ENCODE data around the gene NMD3.

Gene NMD3

DNA sequence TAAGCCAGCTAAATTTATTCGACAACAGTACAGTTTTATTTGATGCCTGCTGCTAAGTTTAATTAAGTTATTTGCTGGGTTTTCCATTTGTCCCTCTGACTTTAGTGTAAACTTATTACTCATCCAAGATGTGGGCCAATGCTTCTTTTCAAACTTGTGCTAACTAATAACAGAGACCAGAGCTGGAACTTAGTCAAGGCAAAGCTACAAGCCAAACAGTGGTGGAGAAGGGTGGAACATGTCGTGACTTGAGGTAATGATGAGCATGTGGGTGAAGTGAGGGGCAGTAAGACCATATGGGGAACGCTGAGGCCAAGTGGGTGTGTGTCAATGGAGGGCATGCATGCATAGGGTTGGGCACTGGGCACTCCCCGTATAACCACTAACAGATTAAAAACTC lies 63.9 kb downstream of the NMD3 start:
- Histone ChIP-seq H3K4me1 (ENCODE audit: insufficient read depth, low read length) (no peaks in the 10 kb centered on the region), H3K9ac (ENCODE audit: low read depth, low read length) (no peak overlapping the region), H3K4me2 (ENCODE audit: insufficient read depth, low read length) (no peak overlapping the region), H4K20me1 (ENCODE audit: insufficient read depth, low read length) (no peaks in the 10 kb centered on the region), H2AFZ (ENCODE audit: low read depth, low read length) (no peak overlapping the region), H3K27ac (ENCODE audit: low read length) (no peak overlapping the region), H3K79me2 (ENCODE audit: insufficient read depth, low read length) (no peaks in the 10 kb centered on the region), H3K27me3 (ENCODE audit: insufficient read depth, low read length, poor library complexity) (no peaks in the 10 kb centered on the region), H3K4me3 (ENCODE audit: low read depth in 1 of 2, low read length in 2 of 2) (no peak overlapping the region), H3K9me3 (ENCODE audit: insufficient read depth, low read length, severe bottlenecking) (no peaks in the 10 kb centered on the region), H3K36me3 (ENCODE audit: insufficient read depth, low read length) (no peaks in the 10 kb centered on the region)
- DNase-seq (no peak), ATAC-seq (ENCODE audit: insufficient read depth, low read depth) (no peak)
- TF ChIP-seq EZH2 (IDR thresholded peaks at IDR 0.05; ENCODE audit: borderline replicate concordance, low read depth, low read length, severe bottlenecking) = no peak
- TF ChIP-seq, protein P1, sequence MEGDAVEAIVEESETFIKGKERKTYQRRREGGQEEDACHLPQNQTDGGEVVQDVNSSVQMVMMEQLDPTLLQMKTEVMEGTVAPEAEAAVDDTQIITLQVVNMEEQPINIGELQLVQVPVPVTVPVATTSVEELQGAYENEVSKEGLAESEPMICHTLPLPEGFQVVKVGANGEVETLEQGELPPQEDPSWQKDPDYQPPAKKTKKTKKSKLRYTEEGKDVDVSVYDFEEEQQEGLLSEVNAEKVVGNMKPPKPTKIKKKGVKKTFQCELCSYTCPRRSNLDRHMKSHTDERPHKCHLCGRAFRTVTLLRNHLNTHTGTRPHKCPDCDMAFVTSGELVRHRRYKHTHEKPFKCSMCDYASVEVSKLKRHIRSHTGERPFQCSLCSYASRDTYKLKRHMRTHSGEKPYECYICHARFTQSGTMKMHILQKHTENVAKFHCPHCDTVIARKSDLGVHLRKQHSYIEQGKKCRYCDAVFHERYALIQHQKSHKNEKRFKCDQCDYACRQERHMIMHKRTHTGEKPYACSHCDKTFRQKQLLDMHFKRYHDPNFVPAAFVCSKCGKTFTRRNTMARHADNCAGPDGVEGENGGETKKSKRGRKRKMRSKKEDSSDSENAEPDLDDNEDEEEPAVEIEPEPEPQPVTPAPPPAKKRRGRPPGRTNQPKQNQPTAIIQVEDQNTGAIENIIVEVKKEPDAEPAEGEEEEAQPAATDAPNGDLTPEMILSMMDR (IDR thresholded peaks at IDR 0.05; ENCODE audit: borderline replicate concordance, extremely low read depth, low read length, poor library complexity, severe bottlenecking) = no peak

DNA sequence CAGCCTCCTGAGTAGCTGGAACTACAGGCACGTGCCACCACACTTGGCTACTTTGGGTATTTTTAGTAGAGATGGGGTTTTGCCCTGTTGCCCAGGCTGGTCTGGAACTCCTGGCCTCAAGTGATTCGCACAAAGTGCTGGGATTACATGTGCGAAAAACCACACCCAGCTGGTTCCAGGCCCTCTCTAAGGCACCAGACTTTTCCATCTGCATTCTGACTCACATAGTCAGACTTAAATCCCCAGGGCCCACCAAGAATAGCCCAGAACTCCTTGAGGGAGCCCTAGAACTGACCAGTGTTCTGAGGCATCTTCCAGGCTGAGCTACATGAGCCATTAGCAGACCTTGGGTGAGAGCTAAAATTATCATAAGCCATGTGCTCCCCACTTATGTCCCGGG lies 68.1 kb downstream of the NMD3 start:
- DNase-seq = no peak
- no peak for TF ChIP-seq EZH2 (IDR thresholded peaks at IDR 0.05; ENCODE audit: borderline replicate concordance, low read depth, low read length, severe bottlenecking)
- TF ChIP-seq, protein P1 (IDR thresholded peaks at IDR 0.05; ENCODE audit: borderline replicate concordance, extremely low read depth, low read length, poor library complexity, severe bottlenecking) = no peak

DNA sequence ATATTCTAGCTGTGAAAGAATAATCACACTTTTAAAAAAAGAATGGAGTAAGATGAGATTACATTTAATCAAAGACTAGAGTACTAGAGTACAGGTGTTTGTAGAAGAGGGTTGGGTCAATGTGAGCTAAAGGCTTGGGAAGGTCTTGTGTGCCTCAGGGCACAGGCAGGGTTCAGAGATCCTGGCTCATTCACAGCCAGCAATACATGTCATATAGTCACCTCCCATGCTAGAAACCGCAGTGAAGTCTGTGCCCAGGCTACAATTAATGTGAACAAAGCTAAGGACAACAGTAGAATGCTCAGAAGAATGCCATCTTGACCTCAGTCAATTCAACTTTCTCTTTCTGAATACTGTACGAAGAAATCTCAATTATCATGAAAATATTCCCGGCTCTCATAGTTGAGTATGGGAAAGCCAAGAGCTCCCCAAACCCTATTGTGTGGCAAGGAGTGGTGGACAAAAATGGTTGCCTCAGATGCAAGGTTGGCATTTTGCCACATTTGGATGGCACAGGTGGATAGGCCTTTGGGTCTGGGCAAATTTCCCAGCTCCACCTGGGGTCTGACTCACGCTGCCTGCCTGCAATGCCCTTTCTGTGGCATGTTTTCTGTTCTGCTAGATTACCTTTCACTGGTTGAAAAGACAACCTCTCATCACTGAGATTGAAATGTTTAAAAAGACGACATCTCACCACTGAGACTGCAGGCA lies 70.2 kb downstream of the NMD3 start:
- Histone ChIP-seq H3K4me2 (ENCODE audit: insufficient read depth, low read length) (no peak overlapping the region), H3K27ac (ENCODE audit: low read length) (no peak overlapping the region), H3K9ac (ENCODE audit: low read depth, low read length) (no peak overlapping the region), H3K4me1 (ENCODE audit: insufficient read depth, low read length) (no peaks in the 10 kb centered on the region), H2AFZ (ENCODE audit: low read depth, low read length) (no peak overlapping the region), H3K27me3 (ENCODE audit: insufficient read depth, low read length, poor library complexity) (peaks cover 3% of the 10 kb centered on the region), H3K4me3 (ENCODE audit: low read depth in 1 of 2, low read length in 2 of 2) (no peak overlapping the region), H3K9me3 (ENCODE audit: insufficient read depth, low read length, severe bottlenecking) (peaks cover under 1% of the 10 kb centered on the region), H3K79me2 (ENCODE audit: insufficient read depth, low read length) (no peaks in the 10 kb centered on the region), H3K36me3 (ENCODE audit: insufficient read depth, low read length) (no peaks in the 10 kb centered on the region), H4K20me1 (ENCODE audit: insufficient read depth, low read length) (no peaks in the 10 kb centered on the region)
- TF ChIP-seq, protein P1 (IDR thresholded peaks at IDR 0.05; ENCODE audit: borderline replicate concordance, extremely low read depth, low read length, poor library complexity, severe bottlenecking) = no peak
- no peak for TF ChIP-seq EZH2 (IDR thresholded peaks at IDR 0.05; ENCODE audit: borderline replicate concordance, low read depth, low read length, severe bottlenecking)
- DNase-seq = no peak
- no peak for ATAC-seq (ENCODE audit: insufficient read depth, low read depth)

More for the DNA sequence above, 68.1 kb downstream of the NMD3 start:
- no peak for ATAC-seq (ENCODE audit: insufficient read depth, low read depth)
- no peaks in the 10 kb centered on the region for H3K79me2 ChIP-seq (ENCODE audit: insufficient read depth, low read length)
- peaks cover 3% of the 10 kb centered on the region for H3K27me3 ChIP-seq (ENCODE audit: insufficient read depth, low read length, poor library complexity)
- H3K27ac ChIP-seq (ENCODE audit: low read length) = no peak overlapping the region
- no peak overlapping the region for H3K9ac ChIP-seq (ENCODE audit: low read depth, low read length)
- no peaks in the 10 kb centered on the region for H4K20me1 ChIP-seq (ENCODE audit: insufficient read depth, low read length)
- no peaks in the 10 kb centered on the region for H3K9me3 ChIP-seq (ENCODE audit: insufficient read depth, low read length, severe bottlenecking)
- no peak overlapping the region for H3K4me3 ChIP-seq (ENCODE audit: low read depth in 1 of 2, low read length in 2 of 2)
- H3K36me3 ChIP-seq (ENCODE audit: insufficient read depth, low read length) = no peaks in the 10 kb centered on the region
- no peaks in the 10 kb centered on the region for H3K4me1 ChIP-seq (ENCODE audit: insufficient read depth, low read length)
- H2AFZ ChIP-seq (ENCODE audit: low read depth, low read length) = no peak overlapping the region
- no peak overlapping the region for H3K4me2 ChIP-seq (ENCODE audit: insufficient read depth, low read length)

All from DND-41 (cell line).